EL (cell line): Measurements from ENCODE around the gene N4BP2L1.

Experiments
- DNase-seq: peaks from one replicate; pipeline ENCODE4 v3.0.0-alpha.2; 2016

Gene N4BP2L1

GRCh38 chr13:32431361-32431760 lies 3.4 kb upstream of the N4BP2L1 start:
- DNase-seq = no peak

- DNase-seq = no peak
Observed at GRCh38 chr13:32430018-32430747, 2.3 kb upstream of the N4BP2L1 start.

- no peak for DNase-seq
Observed at GRCh38 chr13:32429433-32429909, 1.5 kb upstream of the N4BP2L1 start.

GRCh38 chr13:32428581-32429432 lies 877 bp upstream of the N4BP2L1 start:
- DNase-seq = no peak

GRCh38 chr13:32426990-32427851 lies 709 bp downstream of the N4BP2L1 start:
- peak; percentile 33 for DNase-seq

- DNase-seq = peak; percentile 28
Observed at GRCh38 chr13:32426191-32426989, 1.5 kb downstream of the N4BP2L1 start.

GRCh38 chr13:32425158-32425557 lies 2.8 kb downstream of the N4BP2L1 start:
- DNase-seq = no peak

- DNase-seq = no peak
Observed at GRCh38 chr13:32423592-32423991, 4.3 kb downstream of the N4BP2L1 start.

GRCh38 chr13:32419862-32420261 lies 8.1 kb downstream of the N4BP2L1 start:
- DNase-seq = no peak

- no peak for DNase-seq
Observed at GRCh38 chr13:32417995-32418394, 9.9 kb downstream of the N4BP2L1 start.

GRCh38 chr13:32415019-32415418 lies 12.9 kb downstream of the N4BP2L1 start:
- no peak for DNase-seq

- no peak for DNase-seq
Observed at GRCh38 chr13:32414580-32414979, 13.3 kb downstream of the N4BP2L1 start.

- DNase-seq = no peak
Observed at GRCh38 chr13:32413284-32413683, 14.6 kb downstream of the N4BP2L1 start.

- DNase-seq = peak; percentile 45
Observed at GRCh38 chr13:32409561-32410421, 18.1 kb downstream of the N4BP2L1 start.

- no peak for DNase-seq
Observed at GRCh38 chr13:32409001-32409313, 19.0 kb downstream of the N4BP2L1 start.

- DNase-seq = no peak
Observed at GRCh38 chr13:32408296-32409000, 19.5 kb downstream of the N4BP2L1 start.

GRCh38 chr13:32407854-32408253 lies 20.1 kb downstream of the N4BP2L1 start:
- no peak for DNase-seq

GRCh38 chr13:32403108-32403507 lies 24.8 kb downstream of the N4BP2L1 start:
- DNase-seq = no peak

- DNase-seq = no peak
Observed at GRCh38 chr13:32391101-32391619, 36.8 kb downstream of the N4BP2L1 start.

GRCh38 chr13:32390484-32390883 lies 37.4 kb downstream of the N4BP2L1 start:
- no peak for DNase-seq
